HEK293 (cell line): ENCODE results near the gene CFAP46.

ENCODE experiments used
- CTCF ChIA-PET: fragments of 350-600 bp; formaldehyde crosslinking; extraction: SDS; loops from one replicate; lab custom pipeline; 2021; ENCODE audit warnings: antibody characterized with exemption; lab: Yijun Ruan, JAX
- POLR2A ChIA-PET: fragments of 300-600 bp; formaldehyde crosslinking; extraction: SDS; loops from one replicate; lab custom pipeline; 2020; ENCODE audit warnings: antibody characterized with exemption, inconsistent platforms; lab: Yijun Ruan, JAX
- H3K27ac ChIP-seq: fragments of 200-500 bp; sonication (Bioruptor generic); 2 replicates; pipeline ENCODE4 v1.5.1; 2014; ENCODE audit warnings: low read depth, low read length, control low read depth, inconsistent platforms; ENCODE audit errors: extremely low read depth
- H3K36me3 ChIP-seq, 2 experiments: fragments of 200-500 bp in 1 of 2; sonication (Bioruptor generic) in 1 of 2; 1 replicate in 1 of 2; 2 replicates in 1 of 2; pipeline ENCODE4 v1.5.1; 2014 to 2017; ENCODE audit warnings: inconsistent platforms in 2 of 2, low read length in 2 of 2; ENCODE audit not compliant: control insufficient read depth in 2 of 2, insufficient read depth in 1 of 2
- H3K4me1 ChIP-seq: fragments of 200-500 bp; sonication (Bioruptor generic); 2 replicates; pipeline ENCODE4 v1.5.1; 2014; ENCODE audit warnings: mild to moderate bottlenecking, low read length, inconsistent platforms; ENCODE audit not compliant: control insufficient read depth, insufficient read depth
- H3K4me3 ChIP-seq: 2 replicates; pipeline ENCODE4 v1.5.1; 2011; ENCODE audit warnings: low read depth, mild to moderate bottlenecking, control low read depth, low read length, moderate library complexity
- H3K9me3 ChIP-seq: fragments of 200-500 bp; sonication (Bioruptor generic); 2 replicates; pipeline ENCODE4 v1.5.1; 2014; ENCODE audit warnings: low read depth, low read length, inconsistent platforms; ENCODE audit not compliant: control insufficient read depth, insufficient read depth
- GLIS1 ChIP-seq: fragments of 450-650 bp; formaldehyde crosslinking; IDR thresholded peaks from 2 replicates; pipeline ENCODE4 v1.5.1; 2016; ENCODE audit warnings: missing biosample characterization, missing genetic modification characterization
- GLIS2 ChIP-seq: fragments of 450-650 bp; formaldehyde crosslinking; IDR thresholded peaks from 2 replicates; pipeline ENCODE4 v1.5.1; 2016; ENCODE audit warnings: missing biosample characterization, missing genetic modification characterization
- HOXD13 ChIP-seq: sonication (generic); formaldehyde crosslinking; IDR thresholded peaks from 2 replicates; pipeline ENCODE4 v1.8.0; 2022; ENCODE audit warnings: missing genetic modification reagents, borderline replicate concordance
- PRDM1 ChIP-seq: fragments of 450-650 bp; formaldehyde crosslinking; IDR thresholded peaks from 2 replicates; pipeline ENCODE4; 2016; ENCODE audit warnings: missing biosample characterization, missing genetic modification characterization
- SP7 ChIP-seq: fragments of 450-650 bp; formaldehyde crosslinking; IDR thresholded peaks from 2 replicates; pipeline ENCODE4 v1.5.1; 2016; ENCODE audit warnings: missing biosample characterization, missing genetic modification characterization
- TRIM28 ChIP-seq: IDR thresholded peaks from 2 replicates; pipeline ENCODE4 v1.6.1; 2011; ENCODE audit warnings: low read length, control low read depth, borderline replicate concordance
- ZBTB21 ChIP-seq: fragments of 450-650 bp; formaldehyde crosslinking; IDR thresholded peaks from 2 replicates; pipeline ENCODE4 v1.5.1; 2017; ENCODE audit warnings: missing biosample characterization, missing genetic modification characterization
- ZNF174 ChIP-seq: fragments of 450-650 bp; formaldehyde crosslinking; IDR thresholded peaks from 2 replicates; pipeline ENCODE4 v1.5.0; 2017; ENCODE audit warnings: missing biosample characterization, mild to moderate bottlenecking, missing genetic modification characterization
- ZNF19 ChIP-seq: fragments of 450-650 bp; formaldehyde crosslinking; IDR thresholded peaks from 2 replicates; pipeline ENCODE4; 2016; ENCODE audit warnings: missing biosample characterization, missing genetic modification characterization, low read depth
- ZNF555 ChIP-seq: fragments of 450-650 bp; formaldehyde crosslinking; conservative IDR thresholded peaks from 2 replicates; pipeline ENCODE4 v1.5.1; 2017; ENCODE audit warnings: missing biosample characterization, mild to moderate bottlenecking, missing genetic modification characterization, inconsistent platforms
- ZNF558 ChIP-seq: fragments of 450-650 bp; formaldehyde crosslinking; IDR thresholded peaks from 2 replicates; pipeline ENCODE4 v1.5.1; 2016; ENCODE audit warnings: missing biosample characterization, missing genetic modification characterization
- ZNF560 ChIP-seq: fragments of 450-650 bp; formaldehyde crosslinking; IDR thresholded peaks from 2 replicates; pipeline ENCODE4 v1.5.1; 2017; ENCODE audit warnings: missing biosample characterization, missing genetic modification characterization, borderline replicate concordance
- ZNF791 ChIP-seq: fragments of 450-650 bp; formaldehyde crosslinking; IDR thresholded peaks from 2 replicates; pipeline ENCODE4 v1.5.1; 2016; ENCODE audit warnings: missing biosample characterization, missing genetic modification characterization
- ZSCAN16 ChIP-seq: fragments of 450-650 bp; formaldehyde crosslinking; IDR thresholded peaks from 2 replicates; pipeline ENCODE4 v1.5.1; 2016; ENCODE audit warnings: missing biosample characterization, missing genetic modification characterization
- TF ChIP-seq, protein P1 (sequence below): fragments of 450-650 bp; formaldehyde crosslinking; IDR thresholded peaks from 2 replicates; pipeline ENCODE4 v1.5.1; 2017; ENCODE audit warnings: missing biosample characterization, missing genetic modification characterization
- TF ChIP-seq, protein P2 (sequence below): fragments of 450-650 bp; formaldehyde crosslinking; IDR thresholded peaks from 2 replicates; pipeline ENCODE4 v1.5.1; 2016; ENCODE audit warnings: missing biosample characterization, missing genetic modification characterization, borderline replicate concordance
- TF ChIP-seq, protein P3 (sequence below): sonication (generic); formaldehyde crosslinking; IDR thresholded peaks from 2 replicates; pipeline ENCODE4 v1.8.1; 2022; ENCODE audit warnings: mild to moderate bottlenecking, moderate library complexity, missing genetic modification reagents
- TF ChIP-seq, protein P4 (sequence below): fragments of 450-650 bp; formaldehyde crosslinking; IDR thresholded peaks from 2 replicates; pipeline ENCODE4 v1.5.1; 2016; ENCODE audit warnings: missing biosample characterization, missing genetic modification characterization
- TF ChIP-seq, protein P5 (sequence below): fragments of 450-650 bp; formaldehyde crosslinking; IDR thresholded peaks from 2 replicates; pipeline ENCODE4 v1.5.0; 2017; ENCODE audit warnings: missing biosample characterization, missing genetic modification characterization, borderline replicate concordance

The CFAP46 gene

DNA sequence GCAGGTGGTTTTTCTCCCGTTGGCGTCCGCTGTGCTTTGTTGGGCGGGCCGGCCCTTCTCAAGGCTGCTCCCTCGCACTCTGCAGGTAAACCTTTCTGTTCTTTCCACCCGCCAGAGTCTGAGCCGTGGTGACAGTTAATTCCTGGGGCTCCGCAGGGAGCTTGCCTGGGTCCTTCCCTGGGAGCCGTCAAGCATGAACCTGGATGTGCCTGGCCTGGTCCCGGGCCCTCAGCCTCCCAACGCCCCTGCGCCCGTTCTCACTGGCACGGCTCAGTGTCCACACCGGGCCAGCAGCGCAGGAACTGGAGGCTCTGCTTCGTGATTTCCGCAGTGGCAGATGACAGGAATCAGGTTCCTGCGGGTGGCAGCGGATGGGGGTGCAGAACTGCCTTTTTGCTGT lies 145.5 kb downstream of the CFAP46 start:
- POLR2A ChIA-PET, result no interaction called here
- H3K27ac ChIP-seq, result no peak overlapping the region
- CTCF ChIA-PET, result no interaction called here

DNA sequence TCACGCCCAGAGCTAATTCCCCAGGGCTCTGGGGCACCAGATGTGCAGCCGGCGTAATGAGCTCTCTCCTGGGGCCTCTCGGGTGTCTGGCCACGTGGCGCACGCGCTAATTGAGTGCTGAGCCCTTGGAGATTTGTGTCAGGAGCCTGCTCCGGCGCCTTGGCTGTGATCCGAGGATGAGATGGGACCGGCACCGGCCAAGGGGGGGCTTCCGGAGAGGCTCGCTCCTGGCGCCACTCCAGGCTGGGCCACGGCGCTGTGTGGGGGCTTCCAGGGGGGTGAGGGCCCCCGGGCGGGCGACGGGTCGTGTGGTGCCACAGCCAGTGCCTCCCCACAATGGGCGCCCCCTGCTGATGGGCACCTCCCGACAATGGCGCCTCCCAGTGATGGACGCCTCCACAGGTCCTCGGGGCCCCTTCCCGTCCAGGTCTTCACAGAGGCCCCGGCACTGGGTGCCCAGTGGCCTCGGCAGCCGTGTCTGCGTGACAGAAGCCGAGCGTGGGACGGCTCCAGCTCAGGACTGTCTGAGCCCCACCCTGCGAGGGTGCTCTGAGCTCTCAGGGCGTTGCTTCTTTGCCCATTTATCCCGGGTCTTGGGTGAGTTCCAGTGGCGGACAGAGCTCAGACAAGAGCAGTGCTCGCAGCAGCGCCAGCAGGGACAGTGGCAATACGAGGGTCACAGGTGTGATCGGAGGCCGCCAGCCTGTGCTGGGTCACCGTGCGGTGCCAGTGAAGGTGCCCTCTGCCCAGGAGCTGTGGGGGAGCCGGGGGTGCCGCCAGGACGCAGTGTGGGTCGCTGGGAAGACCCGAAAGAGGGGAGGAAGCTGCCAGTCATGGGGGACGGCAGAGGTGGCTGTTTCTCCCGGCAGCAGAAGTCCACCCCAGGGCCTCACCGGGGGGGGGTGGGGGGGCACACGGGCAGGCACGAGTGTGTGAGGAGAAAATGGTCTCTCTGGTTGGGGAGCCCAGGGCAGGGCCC lies 148.2 kb downstream of the CFAP46 start:
- Histone ChIP-seq H3K4me1 (0 out of 2 replicates have a peak, but pooled peaks cover 3% of the 10 kb centered on the region), H3K36me3 (no peaks in the 10 kb centered on the region), H3K4me3 (no peak overlapping the region), H3K27ac (peak overlapping the region; percentile 40; the same call in 1 of the 2 replicates), H3K9me3 (no peaks in the 10 kb centered on the region)
- ChIA-PET POLR2A (no interaction called here), CTCF (interaction anchor here (0.5 to 2.1 kb wide), 6 partner anchors 22 to 1006 kb away, joined by 3 to 9 read pairs (median 4); no protein-coding TSS in a partner anchor)
- TF ChIP-seq, protein P1, sequence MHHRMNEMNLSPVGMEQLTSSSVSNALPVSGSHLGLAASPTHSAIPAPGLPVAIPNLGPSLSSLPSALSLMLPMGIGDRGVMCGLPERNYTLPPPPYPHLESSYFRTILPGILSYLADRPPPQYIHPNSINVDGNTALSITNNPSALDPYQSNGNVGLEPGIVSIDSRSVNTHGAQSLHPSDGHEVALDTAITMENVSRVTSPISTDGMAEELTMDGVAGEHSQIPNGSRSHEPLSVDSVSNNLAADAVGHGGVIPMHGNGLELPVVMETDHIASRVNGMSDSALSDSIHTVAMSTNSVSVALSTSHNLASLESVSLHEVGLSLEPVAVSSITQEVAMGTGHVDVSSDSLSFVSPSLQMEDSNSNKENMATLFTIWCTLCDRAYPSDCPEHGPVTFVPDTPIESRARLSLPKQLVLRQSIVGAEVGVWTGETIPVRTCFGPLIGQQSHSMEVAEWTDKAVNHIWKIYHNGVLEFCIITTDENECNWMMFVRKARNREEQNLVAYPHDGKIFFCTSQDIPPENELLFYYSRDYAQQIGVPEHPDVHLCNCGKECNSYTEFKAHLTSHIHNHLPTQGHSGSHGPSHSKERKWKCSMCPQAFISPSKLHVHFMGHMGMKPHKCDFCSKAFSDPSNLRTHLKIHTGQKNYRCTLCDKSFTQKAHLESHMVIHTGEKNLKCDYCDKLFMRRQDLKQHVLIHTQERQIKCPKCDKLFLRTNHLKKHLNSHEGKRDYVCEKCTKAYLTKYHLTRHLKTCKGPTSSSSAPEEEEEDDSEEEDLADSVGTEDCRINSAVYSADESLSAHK (tag by site-specific recombination), result peak; percentile 79
- no peak for TF ChIP-seq ZNF555 (tag by site-specific recombination)
- no peak for TF ChIP-seq ZNF558 (tag by site-specific recombination)
- TF ChIP-seq, protein P2, sequence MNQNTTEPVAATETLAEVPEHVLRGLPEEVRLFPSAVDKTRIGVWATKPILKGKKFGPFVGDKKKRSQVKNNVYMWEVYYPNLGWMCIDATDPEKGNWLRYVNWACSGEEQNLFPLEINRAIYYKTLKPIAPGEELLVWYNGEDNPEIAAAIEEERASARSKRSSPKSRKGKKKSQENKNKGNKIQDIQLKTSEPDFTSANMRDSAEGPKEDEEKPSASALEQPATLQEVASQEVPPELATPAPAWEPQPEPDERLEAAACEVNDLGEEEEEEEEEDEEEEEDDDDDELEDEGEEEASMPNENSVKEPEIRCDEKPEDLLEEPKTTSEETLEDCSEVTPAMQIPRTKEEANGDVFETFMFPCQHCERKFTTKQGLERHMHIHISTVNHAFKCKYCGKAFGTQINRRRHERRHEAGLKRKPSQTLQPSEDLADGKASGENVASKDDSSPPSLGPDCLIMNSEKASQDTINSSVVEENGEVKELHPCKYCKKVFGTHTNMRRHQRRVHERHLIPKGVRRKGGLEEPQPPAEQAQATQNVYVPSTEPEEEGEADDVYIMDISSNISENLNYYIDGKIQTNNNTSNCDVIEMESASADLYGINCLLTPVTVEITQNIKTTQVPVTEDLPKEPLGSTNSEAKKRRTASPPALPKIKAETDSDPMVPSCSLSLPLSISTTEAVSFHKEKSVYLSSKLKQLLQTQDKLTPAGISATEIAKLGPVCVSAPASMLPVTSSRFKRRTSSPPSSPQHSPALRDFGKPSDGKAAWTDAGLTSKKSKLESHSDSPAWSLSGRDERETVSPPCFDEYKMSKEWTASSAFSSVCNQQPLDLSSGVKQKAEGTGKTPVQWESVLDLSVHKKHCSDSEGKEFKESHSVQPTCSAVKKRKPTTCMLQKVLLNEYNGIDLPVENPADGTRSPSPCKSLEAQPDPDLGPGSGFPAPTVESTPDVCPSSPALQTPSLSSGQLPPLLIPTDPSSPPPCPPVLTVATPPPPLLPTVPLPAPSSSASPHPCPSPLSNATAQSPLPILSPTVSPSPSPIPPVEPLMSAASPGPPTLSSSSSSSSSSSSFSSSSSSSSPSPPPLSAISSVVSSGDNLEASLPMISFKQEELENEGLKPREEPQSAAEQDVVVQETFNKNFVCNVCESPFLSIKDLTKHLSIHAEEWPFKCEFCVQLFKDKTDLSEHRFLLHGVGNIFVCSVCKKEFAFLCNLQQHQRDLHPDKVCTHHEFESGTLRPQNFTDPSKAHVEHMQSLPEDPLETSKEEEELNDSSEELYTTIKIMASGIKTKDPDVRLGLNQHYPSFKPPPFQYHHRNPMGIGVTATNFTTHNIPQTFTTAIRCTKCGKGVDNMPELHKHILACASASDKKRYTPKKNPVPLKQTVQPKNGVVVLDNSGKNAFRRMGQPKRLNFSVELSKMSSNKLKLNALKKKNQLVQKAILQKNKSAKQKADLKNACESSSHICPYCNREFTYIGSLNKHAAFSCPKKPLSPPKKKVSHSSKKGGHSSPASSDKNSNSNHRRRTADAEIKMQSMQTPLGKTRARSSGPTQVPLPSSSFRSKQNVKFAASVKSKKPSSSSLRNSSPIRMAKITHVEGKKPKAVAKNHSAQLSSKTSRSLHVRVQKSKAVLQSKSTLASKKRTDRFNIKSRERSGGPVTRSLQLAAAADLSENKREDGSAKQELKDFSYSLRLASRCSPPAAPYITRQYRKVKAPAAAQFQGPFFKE (tag by site-specific recombination), result no peak
- TF ChIP-seq, protein P3, sequence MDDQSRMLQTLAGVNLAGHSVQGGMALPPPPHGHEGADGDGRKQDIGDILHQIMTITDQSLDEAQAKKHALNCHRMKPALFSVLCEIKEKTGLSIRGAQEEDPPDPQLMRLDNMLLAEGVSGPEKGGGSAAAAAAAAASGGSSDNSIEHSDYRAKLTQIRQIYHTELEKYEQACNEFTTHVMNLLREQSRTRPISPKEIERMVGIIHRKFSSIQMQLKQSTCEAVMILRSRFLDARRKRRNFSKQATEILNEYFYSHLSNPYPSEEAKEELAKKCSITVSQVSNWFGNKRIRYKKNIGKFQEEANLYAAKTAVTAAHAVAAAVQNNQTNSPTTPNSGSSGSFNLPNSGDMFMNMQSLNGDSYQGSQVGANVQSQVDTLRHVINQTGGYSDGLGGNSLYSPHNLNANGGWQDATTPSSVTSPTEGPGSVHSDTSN (CRISPR knock-in tag), result no peak
- TF ChIP-seq ZNF560 (tag by site-specific recombination), result no peak
- TF ChIP-seq GLIS1 (tag by site-specific recombination), result peak; percentile 100
- TF ChIP-seq, protein P4, sequence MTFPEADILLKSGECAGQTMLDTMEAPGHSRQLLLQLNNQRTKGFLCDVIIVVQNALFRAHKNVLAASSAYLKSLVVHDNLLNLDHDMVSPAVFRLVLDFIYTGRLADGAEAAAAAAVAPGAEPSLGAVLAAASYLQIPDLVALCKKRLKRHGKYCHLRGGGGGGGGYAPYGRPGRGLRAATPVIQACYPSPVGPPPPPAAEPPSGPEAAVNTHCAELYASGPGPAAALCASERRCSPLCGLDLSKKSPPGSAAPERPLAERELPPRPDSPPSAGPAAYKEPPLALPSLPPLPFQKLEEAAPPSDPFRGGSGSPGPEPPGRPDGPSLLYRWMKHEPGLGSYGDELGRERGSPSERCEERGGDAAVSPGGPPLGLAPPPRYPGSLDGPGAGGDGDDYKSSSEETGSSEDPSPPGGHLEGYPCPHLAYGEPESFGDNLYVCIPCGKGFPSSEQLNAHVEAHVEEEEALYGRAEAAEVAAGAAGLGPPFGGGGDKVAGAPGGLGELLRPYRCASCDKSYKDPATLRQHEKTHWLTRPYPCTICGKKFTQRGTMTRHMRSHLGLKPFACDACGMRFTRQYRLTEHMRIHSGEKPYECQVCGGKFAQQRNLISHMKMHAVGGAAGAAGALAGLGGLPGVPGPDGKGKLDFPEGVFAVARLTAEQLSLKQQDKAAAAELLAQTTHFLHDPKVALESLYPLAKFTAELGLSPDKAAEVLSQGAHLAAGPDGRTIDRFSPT, result no peak
- TF ChIP-seq SP7 (tag by site-specific recombination), result peak; percentile 92
- TF ChIP-seq, protein P5, sequence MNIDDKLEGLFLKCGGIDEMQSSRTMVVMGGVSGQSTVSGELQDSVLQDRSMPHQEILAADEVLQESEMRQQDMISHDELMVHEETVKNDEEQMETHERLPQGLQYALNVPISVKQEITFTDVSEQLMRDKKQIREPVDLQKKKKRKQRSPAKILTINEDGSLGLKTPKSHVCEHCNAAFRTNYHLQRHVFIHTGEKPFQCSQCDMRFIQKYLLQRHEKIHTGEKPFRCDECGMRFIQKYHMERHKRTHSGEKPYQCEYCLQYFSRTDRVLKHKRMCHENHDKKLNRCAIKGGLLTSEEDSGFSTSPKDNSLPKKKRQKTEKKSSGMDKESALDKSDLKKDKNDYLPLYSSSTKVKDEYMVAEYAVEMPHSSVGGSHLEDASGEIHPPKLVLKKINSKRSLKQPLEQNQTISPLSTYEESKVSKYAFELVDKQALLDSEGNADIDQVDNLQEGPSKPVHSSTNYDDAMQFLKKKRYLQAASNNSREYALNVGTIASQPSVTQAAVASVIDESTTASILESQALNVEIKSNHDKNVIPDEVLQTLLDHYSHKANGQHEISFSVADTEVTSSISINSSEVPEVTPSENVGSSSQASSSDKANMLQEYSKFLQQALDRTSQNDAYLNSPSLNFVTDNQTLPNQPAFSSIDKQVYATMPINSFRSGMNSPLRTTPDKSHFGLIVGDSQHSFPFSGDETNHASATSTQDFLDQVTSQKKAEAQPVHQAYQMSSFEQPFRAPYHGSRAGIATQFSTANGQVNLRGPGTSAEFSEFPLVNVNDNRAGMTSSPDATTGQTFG (tag by site-specific recombination), result no peak
- TF ChIP-seq PRDM1 (tag by site-specific recombination), result no peak
- TF ChIP-seq ZSCAN16 (tag by site-specific recombination), result 0 out of 2 replicates have a peak, but pooled peaks have one; percentile 10
- no peak for TF ChIP-seq ZNF19 (tag by site-specific recombination)
- no peak for TF ChIP-seq HOXD13 (CRISPR knock-in tag)
- TF ChIP-seq ZBTB21 (tag by site-specific recombination), result no peak
- TF ChIP-seq TRIM28, result no peak

More for the DNA sequence above, 145.5 kb downstream of the CFAP46 start:
- Histone ChIP-seq H3K4me1 (0 out of 2 replicates have a peak, but pooled peaks cover 3% of the 10 kb centered on the region), H3K9me3 (no peaks in the 10 kb centered on the region), H3K36me3 (no peaks in the 10 kb centered on the region), H3K4me3 (no peak overlapping the region)
- TF ChIP-seq ZNF558 (tag by site-specific recombination), result no peak
- TF ChIP-seq ZNF791, result no peak
- no peak for TF ChIP-seq TRIM28
- TF ChIP-seq GLIS2, result no peak
- TF ChIP-seq ZNF174, result no peak
- TF ChIP-seq PRDM1 (tag by site-specific recombination), result no peak
